Stimulated activated CD4-positive, alpha-beta T cell treated with anti-CD3 and anti-CD28 coated beads, TNF-alpha, amount 100 ng/mL, for 1 hour (primary cell): ENCODE results near the gene TNFRSF13B.
"Not testable (repeated sequence)": the region's sequence is repeated elsewhere in the genome, so short reads cannot be mapped to it uniquely, and the experiment has no call there.

ENCODE experiments used
- DNase-seq, 3 donors: peaks; one replicate each; pipeline ENCODE4 v3.0.0-alpha.2; 2020; ENCODE audit warnings: low read depth in 3 of 3, low spot score in 1 of 3

The TNFRSF13B gene

DNA sequence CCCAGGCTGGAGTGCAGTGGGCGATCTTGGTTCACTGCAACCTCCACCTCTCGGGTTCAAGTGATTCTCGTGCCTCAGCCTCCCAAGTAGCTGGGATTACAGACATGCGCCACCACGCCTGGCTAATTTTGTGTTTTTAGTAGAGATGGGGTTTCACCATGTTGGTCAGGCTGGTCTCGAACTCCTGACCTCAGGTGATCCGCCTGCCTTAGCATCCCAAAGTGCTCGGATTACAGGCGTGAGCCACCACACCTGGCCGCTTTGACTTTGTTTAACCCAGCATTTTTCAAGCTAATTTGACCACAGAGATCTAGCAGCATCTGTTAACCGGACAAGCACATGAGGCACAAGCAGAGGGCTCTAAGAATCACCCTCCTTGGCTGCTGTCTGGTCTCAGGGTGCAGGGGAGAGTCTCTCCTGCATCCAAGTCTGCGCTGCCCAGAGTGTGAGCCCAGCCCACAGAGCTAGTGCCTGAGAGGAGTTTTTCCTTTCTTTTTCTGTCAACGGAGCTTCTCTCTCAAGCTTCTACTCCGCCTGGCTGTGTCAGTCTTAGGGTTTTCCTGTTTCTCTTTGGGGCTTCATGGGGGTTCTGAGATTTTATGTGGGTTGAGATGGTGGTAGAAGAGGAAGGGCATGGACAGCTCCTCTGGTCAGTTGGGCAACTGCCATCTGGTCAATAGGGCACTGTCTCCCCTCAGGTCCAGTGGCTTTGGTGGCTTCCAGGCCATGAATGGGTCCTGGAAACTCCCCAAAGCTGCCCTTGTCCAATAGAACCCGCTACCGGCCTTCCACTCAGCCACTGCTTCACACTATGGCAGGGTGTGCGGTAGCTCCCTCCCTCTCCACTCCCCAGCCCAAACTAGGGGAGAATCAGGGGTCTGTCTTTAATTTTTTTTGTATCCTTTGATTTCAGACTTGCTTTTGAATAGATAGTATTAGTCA is 59.6 kb downstream of the TNFRSF13B start:
- DNase-seq, result no peak

DNA sequence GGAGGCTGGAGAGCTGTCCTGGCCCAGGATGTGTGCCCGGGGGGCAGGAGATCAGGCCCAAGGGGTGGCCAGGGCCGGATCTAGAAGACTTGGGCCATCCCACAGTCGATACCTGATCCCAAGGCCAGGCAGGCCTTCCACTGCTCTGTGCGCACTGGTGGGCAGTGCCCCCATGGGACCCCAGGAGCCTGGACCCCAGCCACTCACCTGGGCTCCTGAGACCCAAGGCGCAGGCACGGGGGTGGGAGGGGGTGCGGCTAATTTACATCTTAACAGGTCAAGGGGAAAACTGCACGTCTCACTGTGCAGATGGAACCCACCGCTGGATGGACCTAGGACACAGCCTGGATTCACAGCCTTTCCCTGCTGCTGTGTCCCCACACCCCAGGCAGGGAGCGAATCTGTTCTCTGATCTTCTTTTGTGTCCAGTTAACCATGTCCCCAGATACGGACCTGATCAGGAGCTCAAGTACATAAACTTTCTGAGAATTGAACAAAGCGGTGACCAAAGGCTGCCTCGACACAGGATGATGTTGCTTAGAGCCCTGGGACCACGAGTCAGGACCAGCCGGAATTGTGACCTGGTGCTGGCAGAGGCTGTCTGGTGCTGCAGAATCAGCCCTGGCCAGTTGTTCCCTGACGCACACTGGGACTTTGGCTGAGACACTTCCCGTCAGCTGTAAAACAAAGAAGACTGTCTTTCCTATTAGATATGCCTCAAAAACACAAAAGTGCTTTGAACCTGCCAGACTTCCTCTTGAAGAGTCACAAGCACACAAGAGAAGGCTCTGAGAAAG is 60.6 kb downstream of the TNFRSF13B start:
- peak in 1 of 3 donors; percentile 10 for DNase-seq

DNA sequence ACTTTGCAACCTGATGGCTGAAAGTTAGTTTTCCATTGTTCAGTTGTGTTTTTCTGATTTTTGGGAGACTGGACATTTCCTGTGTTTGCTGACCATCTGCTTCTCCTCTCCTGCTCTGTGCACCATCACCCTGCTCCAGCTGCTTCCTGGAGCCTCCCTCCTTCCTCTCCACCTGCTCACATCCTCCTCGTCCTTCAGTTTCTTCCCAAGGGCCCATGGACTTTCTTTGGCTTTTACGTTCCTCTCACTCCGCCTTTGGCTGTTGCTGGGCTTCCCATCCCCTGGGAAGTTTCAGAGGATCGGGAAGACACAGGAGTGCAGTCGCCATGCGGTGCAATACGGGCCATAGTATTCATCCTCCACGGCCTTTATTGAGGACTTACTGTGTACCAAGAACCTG is 61.6 kb downstream of the TNFRSF13B start:
- no peak for DNase-seq

DNA sequence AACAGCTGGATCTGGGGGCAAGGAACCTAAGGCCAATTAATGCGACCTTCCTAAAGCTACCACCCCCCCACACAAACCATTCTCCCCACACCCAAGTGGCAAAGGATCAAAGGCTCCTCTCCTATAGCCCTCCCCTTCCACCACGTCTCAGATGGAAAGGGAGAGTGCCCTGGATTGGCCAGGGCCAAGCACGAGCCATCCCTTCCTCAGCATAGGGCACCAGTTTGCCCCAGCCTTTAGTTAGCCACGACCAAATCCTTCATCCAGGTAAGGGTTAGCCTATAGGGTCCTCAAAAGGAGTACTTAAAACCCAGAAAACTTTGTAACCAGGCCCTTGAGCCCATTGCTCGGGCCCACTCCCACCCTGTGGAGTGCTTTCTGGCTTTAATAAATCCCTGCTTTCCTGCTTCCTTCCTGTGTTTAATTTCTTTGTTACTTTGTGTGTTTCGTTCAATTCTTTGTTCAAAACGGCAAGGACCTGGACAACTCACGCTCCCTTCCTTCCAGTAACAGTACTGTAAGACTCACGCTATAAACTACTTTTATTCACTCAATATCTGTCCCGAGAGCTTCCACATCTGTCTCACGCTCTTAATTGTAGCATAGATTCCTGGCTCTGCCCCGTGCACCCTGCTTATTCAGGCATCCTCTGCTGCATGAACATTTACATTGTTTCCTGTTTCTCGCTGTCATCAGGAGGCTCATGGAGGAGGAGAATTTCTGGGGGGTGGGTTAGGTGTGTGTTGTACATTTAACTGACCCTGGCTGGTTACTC is 62.3 kb downstream of the TNFRSF13B start:
- no peak for DNase-seq

DNA sequence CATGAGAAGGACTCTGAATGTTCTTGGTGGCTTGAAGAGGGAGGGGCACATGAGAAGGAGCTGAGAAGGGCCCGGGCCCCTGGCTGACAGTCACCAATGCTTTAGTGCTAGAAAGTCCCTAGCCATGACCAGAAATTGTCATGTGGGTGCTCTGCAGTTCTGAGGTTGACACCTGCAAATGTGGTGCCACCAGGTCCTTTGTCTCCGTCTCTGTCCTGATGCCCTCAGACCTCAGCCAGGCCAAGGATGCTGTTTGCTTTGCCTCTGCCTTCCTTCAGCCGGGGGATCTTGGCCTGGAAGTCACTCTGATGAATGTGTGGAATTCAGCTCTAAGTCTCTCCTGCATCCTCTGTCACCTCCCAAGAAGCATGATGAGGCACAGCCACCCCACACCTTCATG is 63.6 kb downstream of the TNFRSF13B start:
- no peak for DNase-seq

DNA sequence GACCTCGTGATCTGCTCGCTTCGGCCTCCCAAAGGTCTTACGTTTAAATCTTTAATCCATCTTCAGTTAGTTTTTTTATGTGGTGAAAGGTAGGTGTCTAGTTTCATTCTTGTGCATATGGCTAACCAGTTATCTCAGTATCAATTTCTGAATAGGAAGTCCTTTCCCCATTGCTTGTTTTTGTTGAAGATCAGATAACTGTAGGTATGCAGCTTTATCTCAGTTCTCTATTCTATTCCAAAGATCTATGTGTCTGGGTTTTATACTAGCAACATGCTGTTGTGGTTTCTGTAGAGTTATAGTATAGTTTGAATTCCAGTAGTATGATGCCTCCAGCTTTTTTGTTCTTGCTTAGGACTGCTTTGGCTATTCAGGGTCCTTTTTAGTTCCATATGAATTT is 65.2 kb downstream of the TNFRSF13B start:
- DNase-seq, result no peak

DNA sequence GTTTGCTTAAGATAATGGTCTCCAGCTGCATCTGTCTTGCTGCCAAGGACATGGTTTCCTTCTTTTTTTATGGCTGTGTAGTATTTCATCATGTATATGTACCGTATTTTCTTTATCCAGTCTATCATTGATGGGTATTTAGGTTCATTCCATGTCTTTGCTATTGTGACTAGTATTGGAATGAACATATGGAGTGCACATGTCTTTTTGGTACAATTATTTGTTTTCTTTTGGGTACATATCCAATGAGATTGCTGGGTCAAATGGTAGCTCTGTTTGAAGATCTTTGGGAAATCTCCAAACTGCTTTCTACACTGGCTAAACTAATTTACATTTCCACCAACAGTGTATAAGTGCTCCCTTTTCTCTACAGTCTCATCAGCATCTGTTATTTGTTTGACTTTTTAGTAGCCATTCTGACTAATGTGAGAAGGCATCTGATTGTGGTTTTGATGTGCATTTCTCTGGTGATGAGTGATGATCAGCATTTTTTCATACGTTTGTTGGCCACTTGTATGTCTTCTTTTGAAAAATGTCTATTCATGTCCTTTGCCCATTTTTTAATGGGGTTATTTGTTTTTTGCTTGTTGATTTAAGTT is 66.2 kb downstream of the TNFRSF13B start:
- DNase-seq, result no peak

DNA sequence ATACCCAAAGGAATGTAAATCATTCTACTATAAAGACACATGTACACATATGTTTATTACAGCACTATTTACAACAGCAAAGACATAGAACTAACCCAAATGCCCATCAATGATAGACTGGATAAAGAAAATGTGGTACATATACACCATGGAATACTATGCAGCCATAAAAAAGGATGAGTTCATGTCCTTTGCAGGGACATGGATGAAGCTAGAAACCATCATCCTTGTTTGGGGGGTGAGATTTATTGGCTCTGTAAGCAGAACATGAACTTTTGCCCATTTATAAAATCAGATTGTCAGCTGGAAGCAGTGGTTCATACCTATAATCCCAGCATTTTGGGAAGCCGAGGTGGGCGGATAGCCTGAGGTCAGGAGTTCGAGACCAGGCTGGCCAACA is 68.8 kb downstream of the TNFRSF13B start:
- not testable (repeated sequence) for DNase-seq

DNA sequence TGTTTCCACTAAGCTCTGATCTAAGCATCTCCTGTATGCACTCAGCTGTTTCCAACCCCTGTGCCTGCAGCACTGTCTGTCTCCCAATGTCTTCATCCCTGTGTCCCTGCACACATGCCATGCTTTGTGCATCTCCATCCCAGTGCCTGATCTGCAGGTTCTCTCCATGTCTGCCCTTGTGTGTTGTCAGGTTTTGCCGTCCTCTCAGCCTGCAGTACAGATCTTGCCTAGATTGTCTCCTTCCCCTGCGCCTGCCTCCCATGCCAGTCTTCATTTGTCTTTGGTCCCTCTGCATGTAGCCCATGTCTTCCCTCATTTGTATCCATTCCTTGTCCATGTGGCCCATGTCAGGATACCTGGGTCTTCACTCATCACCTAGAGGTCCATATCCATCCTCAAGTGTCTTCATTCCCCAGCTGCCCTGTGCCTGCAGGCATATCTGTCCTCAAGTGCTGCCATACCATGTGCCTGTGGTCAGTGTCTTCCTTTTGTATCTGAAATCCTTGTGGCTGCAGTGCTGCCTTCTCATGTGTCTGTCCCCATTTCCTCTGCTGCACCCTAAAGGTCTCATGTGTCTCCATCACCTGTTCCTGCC is 71.5 kb downstream of the TNFRSF13B start:
- DNase-seq, result no peak

DNA sequence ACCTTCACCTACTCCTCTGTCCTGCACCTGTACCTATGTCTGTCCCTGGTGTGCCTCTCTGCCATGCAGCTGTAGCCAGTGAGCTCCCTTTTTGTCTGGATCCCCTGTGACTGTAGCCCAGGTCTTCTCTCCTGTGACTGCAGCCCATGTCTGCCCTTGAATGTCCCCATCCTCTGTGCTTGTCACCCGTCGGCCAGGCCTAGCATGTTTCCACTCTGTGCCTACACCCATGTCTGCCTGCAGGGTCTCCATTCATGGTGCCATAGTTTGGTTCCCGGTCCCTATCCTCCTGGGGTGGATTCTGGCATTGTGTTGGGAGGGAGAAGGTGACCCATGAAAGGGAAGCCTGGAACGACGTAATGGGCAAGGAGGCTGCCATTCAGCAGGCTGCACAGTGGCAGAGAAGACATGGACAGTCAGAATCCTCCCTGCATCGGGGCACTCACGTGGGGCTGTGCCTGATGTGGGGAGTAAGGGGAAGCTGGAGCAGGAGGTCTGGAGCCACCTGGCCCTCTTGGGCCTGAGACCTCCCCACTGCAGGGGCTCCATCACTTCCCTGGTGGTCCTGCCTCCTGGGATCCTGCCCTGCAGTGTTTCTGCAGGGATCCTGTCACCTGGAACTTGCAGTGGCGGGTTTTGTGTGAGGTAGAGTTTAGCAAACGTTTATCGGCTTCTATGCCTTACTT is 74.6 kb downstream of the TNFRSF13B start:
- DNase-seq, result not testable (repeated sequence)

DNA sequence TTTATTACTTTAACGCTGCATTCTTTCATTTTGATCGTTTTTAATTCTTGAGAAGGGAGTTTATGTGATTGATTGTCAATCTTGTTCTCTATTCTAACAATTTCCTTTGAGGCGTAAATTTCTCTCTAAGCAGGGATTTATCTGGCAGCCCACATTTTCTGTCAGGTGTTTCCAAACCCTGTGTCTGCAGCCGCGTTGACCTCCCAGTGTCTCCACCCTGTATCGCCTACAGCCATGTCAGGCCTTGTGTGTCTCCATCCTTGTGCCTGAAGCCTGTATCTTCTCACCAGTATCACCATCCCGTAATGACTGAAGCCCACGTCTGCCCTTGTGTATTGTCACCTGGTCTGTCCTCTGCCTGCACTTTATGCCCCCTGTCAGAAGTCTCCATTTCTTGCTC is 75.7 kb downstream of the TNFRSF13B start:
- DNase-seq, result not testable (repeated sequence)

DNA sequence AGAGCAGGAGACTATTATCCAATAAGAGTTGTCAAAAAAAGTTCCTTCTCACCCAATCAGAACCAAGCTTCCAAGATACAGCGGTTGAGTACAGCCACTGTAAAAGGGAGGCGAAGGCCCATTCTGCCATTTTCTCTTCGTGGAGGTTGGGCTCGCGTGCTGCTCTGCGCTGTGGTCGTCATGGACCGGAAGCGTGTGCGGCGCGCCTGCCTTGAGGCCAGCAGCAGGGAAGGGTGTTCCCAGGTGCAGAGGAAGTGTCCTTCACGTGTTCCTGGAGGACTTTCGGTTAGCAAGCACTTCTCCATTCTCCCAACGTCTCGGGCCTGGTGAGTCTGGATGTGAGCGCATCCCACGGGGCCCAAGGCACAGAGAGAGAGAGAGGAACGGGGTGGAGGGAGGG is 78.4 kb downstream of the TNFRSF13B start:
- DNase-seq, result not testable (repeated sequence)

DNA sequence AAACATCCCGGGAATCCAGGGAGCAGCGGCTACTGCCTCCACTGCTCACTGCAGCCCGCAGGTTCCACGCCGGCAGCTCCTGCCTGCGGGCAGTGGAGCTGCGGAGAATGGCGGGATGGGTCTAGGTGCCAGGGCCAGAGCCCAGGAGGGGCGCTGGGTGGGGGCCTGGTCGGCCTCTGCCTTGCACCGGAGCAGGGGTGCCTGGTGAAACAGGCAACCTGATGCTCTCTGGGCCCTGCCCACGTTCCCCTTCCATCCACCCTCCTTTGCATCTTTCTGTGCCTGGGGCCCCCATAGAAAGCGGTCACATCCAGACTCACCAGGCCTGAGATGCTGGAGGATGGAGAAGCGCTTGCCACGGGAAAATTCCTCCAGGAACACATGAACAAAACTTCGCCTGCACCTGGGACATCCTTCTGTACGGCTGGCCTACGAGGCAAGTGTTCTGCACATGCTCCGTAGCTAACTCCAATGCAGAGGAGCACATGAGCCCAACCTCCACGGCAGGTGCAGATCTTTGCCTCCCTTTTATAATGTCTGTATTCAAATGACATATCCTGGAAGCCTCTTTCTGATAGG is 79.0 kb downstream of the TNFRSF13B start:
- not testable (repeated sequence) for DNase-seq

DNA sequence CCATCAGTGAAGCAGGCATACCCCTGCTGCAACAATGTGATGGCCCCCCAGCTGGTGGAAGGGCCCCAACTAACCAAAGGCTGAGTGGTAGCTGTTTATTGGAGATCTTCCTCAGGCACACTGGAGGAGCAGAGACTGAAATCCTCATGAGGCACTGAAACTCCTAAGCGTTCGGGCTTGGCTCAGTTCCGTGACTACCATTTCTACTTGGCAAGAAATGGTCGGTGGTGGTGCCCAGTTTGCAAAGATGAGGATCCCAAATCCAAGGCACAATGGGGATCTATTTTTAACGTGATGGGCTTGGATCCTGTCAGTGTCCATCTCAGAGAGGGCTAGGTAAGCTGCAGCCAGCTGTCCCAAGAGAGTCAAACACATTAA is 82.8 kb downstream of the TNFRSF13B start:
- no peak for DNase-seq
